SK-N-MC (cell line): ENCODE data around the gene ANO10.

Experiments used
- EZH2 ChIP-seq: fragments of 200-600 bp; sonication (generic); IDR thresholded peaks from one replicate; pipeline ENCODE4 v1.6.1; 2017; ENCODE audit warnings: antibody characterized with exemption
- POLR2AphosphoS5 ChIP-seq: IDR thresholded peaks from 2 replicates; pipeline ENCODE4 v1.6.1; 2012; ENCODE audit warnings: mild to moderate bottlenecking, low read depth, low read length, borderline replicate concordance

- no peak for TF ChIP-seq POLR2AphosphoS5
- TF ChIP-seq EZH2, result no peak
Measured at GRCh38 chr3:43522727-43523362, 99.0 kb downstream of the ANO10 start.
